Glutamatergic neuron (in vitro differentiated cells): Measurements from ENCODE around the gene SIRT7. TPM values are rescaled to one million over a fixed set of nuclear protein-coding genes. Genes with fewer than 3 reads are reported as not detected.
"Not testable (repeated sequence)": the region's sequence is repeated elsewhere in the genome, so short reads cannot be mapped to it uniquely, and the experiment has no call there.

Experiments
- DNase-seq: peaks from one replicate; pipeline ENCODE4 v3.0.0; 2022
- H3K27ac Mint-ChIP-seq: one replicate; pipeline ENCODE4 v1.8.0; 2020; ENCODE audit warnings: mild to moderate bottlenecking, mixed read lengths, inconsistent platforms; ENCODE audit not compliant: unreplicated experiment
- H3K27me3 Mint-ChIP-seq: one replicate; pipeline ENCODE4 v1.8.0; 2020; ENCODE audit warnings: mild to moderate bottlenecking, moderate library complexity, mixed read lengths, inconsistent platforms; ENCODE audit not compliant: unreplicated experiment
- H3K36me3 Mint-ChIP-seq: one replicate; pipeline ENCODE4 v1.8.0; 2020; ENCODE audit warnings: mild to moderate bottlenecking, mixed read lengths, inconsistent platforms; ENCODE audit not compliant: unreplicated experiment
- H3K4me1 Mint-ChIP-seq: one replicate; pipeline ENCODE4 v1.8.0; 2020; ENCODE audit warnings: mild to moderate bottlenecking, low read depth, mixed read lengths, inconsistent platforms; ENCODE audit not compliant: unreplicated experiment
- H3K4me3 Mint-ChIP-seq: one replicate; pipeline ENCODE4 v1.8.0; 2020; ENCODE audit warnings: mild to moderate bottlenecking, mixed read lengths, inconsistent platforms; ENCODE audit not compliant: unreplicated experiment
- H3K9me3 Mint-ChIP-seq: one replicate; pipeline ENCODE4 v1.8.0; 2020; ENCODE audit warnings: mild to moderate bottlenecking, moderate library complexity, mixed read lengths, inconsistent platforms; ENCODE audit not compliant: unreplicated experiment
- total RNA-seq: library from RNA; stranded (reverse); fragmentation: NEBNext Ultra II Directional; extraction: Animal tissue kit (Norgen Biotek cat#: 25700); gene quantifications from one replicate; pipeline ENCODE4 v1.2.1, GENCODE V29; 2021; ENCODE audit not compliant: unreplicated experiment
- TF ChIP-seq, protein P1 (sequence below): fragments of 200-600 bp; sonication (generic); IDR thresholded peaks from one replicate; pipeline ENCODE4 v1.5.0; 2021; ENCODE audit not compliant: partially characterized antibody, unreplicated experiment

Gene SIRT7
- total RNA-seq, 1 donor from 2014 or later: 38.7 TPM

DNA sequence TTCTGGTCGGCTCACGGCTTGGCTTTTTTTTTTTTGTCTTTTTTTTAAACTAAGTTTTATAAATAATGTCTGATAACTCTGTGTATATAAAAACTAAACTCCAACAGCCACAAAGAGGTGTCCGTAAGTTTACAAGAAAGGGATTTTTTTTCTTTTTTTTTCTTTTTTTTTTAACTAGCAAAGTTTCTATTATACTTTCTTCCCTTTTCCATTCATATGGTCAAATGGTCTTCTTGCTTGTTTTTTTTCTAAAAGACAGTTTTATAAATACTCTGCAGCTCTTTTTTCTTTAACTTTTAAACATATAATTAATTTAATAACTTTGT is 3.5 kb upstream of the SIRT7 start:
- Mint-ChIP-seq H3K9me3 (peaks cover 9% of the 10 kb centered on the region), H3K27me3 (peaks cover 7% of the 10 kb centered on the region), H3K36me3 (peaks cover 5% of the 10 kb centered on the region), H3K4me3 (no peak overlapping the region), H3K27ac (no peak overlapping the region), H3K4me1 (peaks cover 34% of the 10 kb centered on the region)
- TF ChIP-seq, protein P1, sequence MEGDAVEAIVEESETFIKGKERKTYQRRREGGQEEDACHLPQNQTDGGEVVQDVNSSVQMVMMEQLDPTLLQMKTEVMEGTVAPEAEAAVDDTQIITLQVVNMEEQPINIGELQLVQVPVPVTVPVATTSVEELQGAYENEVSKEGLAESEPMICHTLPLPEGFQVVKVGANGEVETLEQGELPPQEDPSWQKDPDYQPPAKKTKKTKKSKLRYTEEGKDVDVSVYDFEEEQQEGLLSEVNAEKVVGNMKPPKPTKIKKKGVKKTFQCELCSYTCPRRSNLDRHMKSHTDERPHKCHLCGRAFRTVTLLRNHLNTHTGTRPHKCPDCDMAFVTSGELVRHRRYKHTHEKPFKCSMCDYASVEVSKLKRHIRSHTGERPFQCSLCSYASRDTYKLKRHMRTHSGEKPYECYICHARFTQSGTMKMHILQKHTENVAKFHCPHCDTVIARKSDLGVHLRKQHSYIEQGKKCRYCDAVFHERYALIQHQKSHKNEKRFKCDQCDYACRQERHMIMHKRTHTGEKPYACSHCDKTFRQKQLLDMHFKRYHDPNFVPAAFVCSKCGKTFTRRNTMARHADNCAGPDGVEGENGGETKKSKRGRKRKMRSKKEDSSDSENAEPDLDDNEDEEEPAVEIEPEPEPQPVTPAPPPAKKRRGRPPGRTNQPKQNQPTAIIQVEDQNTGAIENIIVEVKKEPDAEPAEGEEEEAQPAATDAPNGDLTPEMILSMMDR: no peak
- no peak for DNase-seq

DNA sequence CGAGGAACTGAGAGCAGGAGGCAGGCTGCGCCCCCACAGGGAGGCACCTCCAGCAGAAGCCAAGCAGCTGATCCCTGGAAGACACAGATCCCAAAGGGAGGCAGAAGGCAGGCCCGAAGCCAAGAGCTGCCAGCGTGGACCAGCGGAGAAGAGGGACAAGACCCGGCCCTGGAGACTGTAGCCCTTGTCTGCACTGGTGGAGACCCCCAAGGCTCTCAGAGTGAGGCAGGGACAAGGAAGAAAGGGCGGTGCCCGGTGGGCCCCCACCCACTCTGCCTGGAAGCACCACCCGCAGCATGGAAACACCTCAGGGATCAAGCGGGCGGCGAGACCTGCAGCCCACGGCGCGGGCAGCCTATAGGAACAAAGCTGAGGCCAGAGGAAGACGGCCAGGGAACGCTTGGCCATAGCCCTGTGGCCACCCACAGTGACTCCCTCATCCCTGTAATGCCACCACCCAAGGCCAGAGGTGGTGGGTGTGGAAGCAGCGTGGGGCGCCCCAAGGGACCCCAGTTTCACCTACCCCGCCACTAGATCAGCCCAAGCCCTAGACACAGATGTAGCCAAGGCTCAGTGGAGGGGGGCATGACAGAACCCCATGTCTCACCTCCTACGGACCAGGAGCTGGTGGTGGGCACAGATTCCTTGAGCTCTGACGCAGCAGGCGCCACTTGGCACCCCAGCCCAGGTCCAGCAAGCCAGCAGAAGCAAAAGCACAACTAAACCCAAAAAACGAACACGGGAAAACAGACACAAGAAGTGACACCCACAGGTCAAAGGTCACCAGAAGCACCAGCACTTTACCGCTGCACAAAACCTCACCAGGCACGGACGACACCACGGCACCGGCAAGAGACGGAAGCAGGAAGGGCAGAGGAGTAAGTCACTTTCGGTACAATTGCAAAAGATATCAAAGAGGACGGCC is 2.9 kb upstream of the SIRT7 start:
- Mint-ChIP-seq H3K9me3 (peaks cover 4% of the 10 kb centered on the region), H3K27me3 (peaks cover 4% of the 10 kb centered on the region), H3K4me3 (peak overlapping the region; percentile 72), H3K27ac (no peak overlapping the region), H3K36me3 (peaks cover 5% of the 10 kb centered on the region), H3K4me1 (peaks cover 28% of the 10 kb centered on the region)
- TF ChIP-seq, protein P1: no peak
- DNase-seq: no peak

DNA sequence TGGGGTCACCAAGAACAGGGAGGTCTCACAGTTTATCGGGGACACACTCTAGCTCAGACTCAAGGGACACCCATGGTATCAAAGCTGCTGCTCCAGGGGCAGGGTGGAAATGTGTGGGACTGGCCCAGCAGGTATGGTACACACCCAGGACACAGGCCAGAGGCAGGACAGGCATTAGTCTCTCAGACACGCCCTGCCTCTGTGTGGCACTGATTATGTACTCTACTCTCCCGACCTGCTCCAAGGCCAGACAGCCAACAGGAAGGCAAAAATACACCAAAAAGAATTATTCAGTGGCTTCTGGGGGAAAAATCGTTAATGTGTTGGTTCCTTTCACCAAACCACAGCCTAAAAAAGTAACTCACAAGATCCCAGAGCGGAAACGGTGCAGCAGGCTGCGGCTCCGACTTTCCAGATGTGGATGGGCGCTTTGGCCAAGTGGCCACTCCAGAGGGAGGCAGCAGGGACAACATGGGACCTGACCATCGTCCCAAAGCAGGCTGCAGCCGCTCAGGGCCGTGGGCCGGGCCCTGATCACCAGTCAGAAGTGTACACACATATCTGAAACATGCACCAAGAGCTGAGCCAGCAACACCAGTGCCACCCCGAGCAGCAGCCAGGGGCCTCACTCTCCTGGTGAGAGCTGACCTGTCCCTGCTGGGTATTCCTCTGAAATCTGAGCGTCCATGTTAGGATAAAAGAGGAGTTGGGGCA is 1.0 kb upstream of the SIRT7 start:
- no peak overlapping the region for H3K4me3 Mint-ChIP-seq
- peak overlapping the region; percentile 15 for H3K27ac Mint-ChIP-seq
- H3K9me3 Mint-ChIP-seq: peaks cover 2% of the 10 kb centered on the region
- H3K36me3 Mint-ChIP-seq: peaks cover 5% of the 10 kb centered on the region
- TF ChIP-seq, protein P1: no peak
- H3K27me3 Mint-ChIP-seq: peaks cover 4% of the 10 kb centered on the region
- no peak for DNase-seq
- H3K4me1 Mint-ChIP-seq: peaks cover 20% of the 10 kb centered on the region

DNA sequence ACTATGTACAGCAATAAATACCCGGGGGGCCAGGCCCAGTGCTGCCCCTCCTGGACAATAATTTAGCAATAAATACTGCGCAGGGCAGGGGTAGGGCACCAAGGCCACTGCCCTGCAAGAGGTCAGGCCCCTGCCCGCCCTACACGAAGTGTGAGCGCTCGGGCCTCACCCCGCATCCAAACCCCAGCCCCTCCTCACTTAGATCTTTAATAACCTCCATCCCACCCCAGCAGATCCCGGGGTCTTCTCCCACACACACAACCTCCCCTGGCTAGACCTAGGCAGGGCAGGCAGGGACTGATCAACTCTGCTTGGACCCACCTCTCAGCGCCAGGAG is 325 bp upstream of the SIRT7 start:
- TF ChIP-seq, protein P1: peak; percentile 13
- Mint-ChIP-seq H3K4me3 (peak overlapping the region; percentile 75), H3K27ac (peak overlapping the region; percentile 48), H3K4me1 (peaks cover 19% of the 10 kb centered on the region)
- not testable (repeated sequence) for H3K27me3 Mint-ChIP-seq, H3K9me3 Mint-ChIP-seq, H3K36me3 Mint-ChIP-seq, DNase-seq
